Measurements from ENCODE around the gene CEP41. TPM values are rescaled to one million over a fixed set of nuclear protein-coding genes. Genes with fewer than 3 reads are reported as not detected.

CEP41 gene
- total and polyA plus RNA-seq, 10 of the 15 experiments (the other 5 are each of a cell fraction or from before 2014, with no cell fraction given), result 11.4 to 43.0 (median 24.7) TPM

- TF ChIP-seq MEF2B (IDR thresholded peaks at IDR 0.05; ENCODE audit: partially characterized antibody, poor library complexity, severe bottlenecking), result no peak
- no peak for TF ChIP-seq KAT2A (conservative IDR thresholded peaks at IDR 0.05; ENCODE audit: control insufficient read depth, low read depth, low read length)
- TF ChIP-seq HDAC6 (IDR thresholded peaks at IDR 0.05; ENCODE audit: unreplicated experiment), result no peak
- TF ChIP-seq BRCA1 (IDR thresholded peaks at IDR 0.05; ENCODE audit: low read depth, low read length), result no peak
- no peak for TF ChIP-seq PAX8 (IDR thresholded peaks at IDR 0.05)
- no peak for TF ChIP-seq SIN3A (IDR thresholded peaks at IDR 0.05; ENCODE audit: low read depth, low read length)
- TF ChIP-seq RB1 (IDR thresholded peaks at IDR 0.05; ENCODE audit: borderline replicate concordance), result no peak
- TF ChIP-seq CUX1 (IDR thresholded peaks at IDR 0.05; ENCODE audit: insufficient replicate concordance, low read depth, low read length), result no peak
- no peak for TF ChIP-seq CHD2 (IDR thresholded peaks at IDR 0.05; ENCODE audit: borderline replicate concordance, low read depth, low read length)
- TF ChIP-seq POLR2AphosphoS5 (IDR thresholded peaks at IDR 0.05; ENCODE audit: low read length), result no peak
- TF ChIP-seq ZNF207 (IDR thresholded peaks at IDR 0.05; ENCODE audit: borderline replicate concordance), result no peak
- no peak for TF ChIP-seq PRDM15 (CRISPR knock-in tag; IDR thresholded peaks at IDR 0.05)
- no peak for TF ChIP-seq ATF7 (IDR thresholded peaks at IDR 0.05; ENCODE audit: low read depth)
Observed at GRCh38 chr7:130359276-130359857, 81.4 kb downstream of the CEP41 start (continued).

Data from GM12878 (cell line).